ENCODE measurements around the gene OGFOD3. TPM values are rescaled to one million over a fixed set of nuclear protein-coding genes. Genes with fewer than 3 reads are reported as not detected.

The OGFOD3 gene
- total and polyA plus RNA-seq, 9 of the 15 experiments (the other 6 are each of a cell fraction or from before 2014, with no cell fraction given), result 0.69 to 44.7 (median 18.9) TPM

DNA sequence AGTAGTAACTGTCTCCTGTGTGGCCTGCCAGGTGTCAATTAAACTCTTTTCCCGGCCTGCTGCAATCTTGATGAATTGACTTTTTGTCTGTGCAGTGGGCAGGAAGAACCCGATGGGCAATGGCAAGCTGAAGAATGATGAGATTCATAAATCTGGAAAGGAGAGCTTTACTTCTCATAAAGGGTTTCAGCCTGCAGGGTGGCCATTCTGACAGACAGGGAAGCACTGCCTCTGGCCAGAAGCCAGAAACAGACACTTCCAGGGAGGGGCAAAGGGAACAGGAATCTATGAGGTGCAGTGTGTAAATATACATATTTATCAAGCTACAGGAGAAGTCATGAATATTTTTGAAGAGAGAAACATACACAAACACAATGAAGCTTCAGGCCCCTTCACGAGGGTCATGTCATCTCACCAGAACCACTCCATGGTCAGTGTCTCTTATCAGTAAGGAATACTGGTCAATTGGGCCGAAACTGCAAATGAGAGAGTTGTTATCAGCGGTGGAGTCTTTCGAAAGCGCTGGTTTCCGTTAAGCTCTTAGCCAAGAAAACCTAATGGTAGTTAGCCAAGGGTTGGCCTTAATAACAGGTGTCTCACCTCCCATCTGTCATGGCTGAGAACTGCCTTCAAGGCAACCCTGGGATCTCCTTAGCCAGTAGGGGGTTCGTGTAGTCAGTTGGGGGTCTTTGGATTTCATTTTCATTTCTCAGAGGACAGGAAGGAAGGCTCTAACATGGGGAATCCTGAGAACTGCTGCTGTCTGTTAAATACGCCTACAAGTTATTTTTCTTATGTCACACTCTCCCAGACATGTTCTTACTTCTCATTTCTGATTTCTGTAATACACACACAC is 38.9 kb upstream of the OGFOD3 start (continued):
- TF ChIP-seq, protein P1, sequence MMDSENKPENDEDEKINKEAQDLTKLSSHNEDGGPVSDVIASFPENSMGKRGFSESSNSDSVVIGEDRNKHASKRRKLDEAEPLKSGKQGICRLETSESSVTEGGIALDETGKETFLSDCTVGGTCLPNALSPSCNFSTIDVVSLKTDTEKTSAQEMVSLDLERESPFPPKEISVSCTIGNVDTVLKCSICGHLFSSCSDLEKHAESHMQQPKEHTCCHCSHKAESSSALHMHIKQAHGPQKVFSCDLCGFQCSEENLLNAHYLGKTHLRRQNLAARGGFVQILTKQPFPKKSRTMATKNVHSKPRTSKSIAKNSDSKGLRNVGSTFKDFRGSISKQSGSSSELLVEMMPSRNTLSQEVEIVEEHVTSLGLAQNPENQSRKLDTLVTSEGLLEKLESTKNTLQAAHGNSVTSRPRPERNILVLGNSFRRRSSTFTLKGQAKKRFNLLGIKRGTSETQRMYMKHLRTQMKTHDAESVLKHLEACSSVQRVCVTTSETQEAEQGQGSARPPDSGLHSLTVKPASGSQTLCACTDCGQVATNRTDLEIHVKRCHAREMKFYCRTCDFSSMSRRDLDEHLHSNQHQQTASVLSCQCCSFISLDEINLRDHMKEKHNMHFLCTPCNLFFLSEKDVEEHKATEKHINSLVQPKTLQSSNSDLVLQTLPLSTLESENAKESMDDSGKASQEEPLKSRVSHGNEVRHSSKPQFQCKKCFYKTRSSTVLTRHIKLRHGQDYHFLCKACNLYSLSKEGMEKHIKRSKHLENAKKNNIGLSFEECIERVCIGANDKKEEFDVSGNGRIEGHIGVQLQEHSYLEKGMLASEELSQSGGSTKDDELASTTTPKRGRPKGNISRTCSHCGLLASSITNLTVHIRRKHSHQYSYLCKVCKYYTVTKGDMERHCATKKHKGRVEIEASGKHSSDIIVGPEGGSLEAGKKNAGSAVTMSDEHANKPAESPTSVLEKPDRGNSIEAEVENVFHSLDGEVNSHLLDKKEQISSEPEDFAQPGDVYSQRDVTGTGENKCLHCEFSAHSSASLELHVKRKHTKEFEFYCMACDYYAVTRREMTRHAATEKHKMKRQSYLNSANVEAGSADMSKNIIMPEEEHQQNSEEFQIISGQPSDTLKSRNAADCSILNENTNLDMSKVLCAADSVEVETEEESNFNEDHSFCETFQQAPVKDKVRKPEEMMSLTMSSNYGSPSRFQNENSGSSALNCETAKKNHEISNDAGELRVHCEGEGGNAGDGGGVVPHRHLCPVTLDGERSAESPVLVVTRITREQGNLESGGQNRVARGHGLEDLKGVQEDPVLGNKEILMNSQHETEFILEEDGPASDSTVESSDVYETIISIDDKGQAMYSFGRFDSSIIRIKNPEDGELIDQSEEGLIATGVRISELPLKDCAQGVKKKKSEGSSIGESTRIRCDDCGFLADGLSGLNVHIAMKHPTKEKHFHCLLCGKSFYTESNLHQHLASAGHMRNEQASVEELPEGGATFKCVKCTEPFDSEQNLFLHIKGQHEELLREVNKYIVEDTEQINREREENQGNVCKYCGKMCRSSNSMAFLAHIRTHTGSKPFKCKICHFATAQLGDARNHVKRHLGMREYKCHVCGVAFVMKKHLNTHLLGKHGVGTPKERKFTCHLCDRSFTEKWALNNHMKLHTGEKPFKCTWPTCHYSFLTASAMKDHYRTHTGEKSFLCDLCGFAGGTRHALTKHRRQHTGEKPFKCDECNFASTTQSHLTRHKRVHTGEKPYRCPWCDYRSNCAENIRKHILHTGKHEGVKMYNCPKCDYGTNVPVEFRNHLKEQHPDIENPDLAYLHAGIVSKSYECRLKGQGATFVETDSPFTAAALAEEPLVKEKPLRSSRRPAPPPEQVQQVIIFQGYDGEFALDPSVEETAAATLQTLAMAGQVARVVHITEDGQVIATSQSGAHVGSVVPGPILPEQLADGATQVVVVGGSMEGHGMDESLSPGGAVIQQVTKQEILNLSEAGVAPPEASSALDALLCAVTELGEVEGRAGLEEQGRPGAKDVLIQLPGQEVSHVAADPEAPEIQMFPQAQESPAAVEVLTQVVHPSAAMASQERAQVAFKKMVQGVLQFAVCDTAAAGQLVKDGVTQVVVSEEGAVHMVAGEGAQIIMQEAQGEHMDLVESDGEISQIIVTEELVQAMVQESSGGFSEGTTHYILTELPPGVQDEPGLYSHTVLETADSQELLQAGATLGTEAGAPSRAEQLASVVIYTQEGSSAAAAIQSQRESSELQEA (IDR thresholded peaks at IDR 0.05; ENCODE audit: low read depth), result no peak
- TF ChIP-seq EHMT2 (IDR thresholded peaks at IDR 0.05), result peak; percentile 33; the same call in 1 of the 2 replicates
- TF ChIP-seq GATAD2A (IDR thresholded peaks at IDR 0.05), result 0 out of 2 replicates have a peak, but pooled peaks have one; percentile 10
- TF ChIP-seq NFIC (IDR thresholded peaks at IDR 0.05), result peak; percentile 97
- no peak for TF ChIP-seq POLR2AphosphoS5 (IDR thresholded peaks at IDR 0.05; ENCODE audit: control insufficient read depth, insufficient read depth, low read depth, low read length)
- 0 out of 2 replicates have a peak, but pooled peaks have one; percentile 34 for TF ChIP-seq MTA3 (IDR thresholded peaks at IDR 0.05; ENCODE audit: borderline replicate concordance)
- TF ChIP-seq ZNF184 (CRISPR knock-in tag; IDR thresholded peaks at IDR 0.05), result no peak
- no peak for TF ChIP-seq ZBED1 (IDR thresholded peaks at IDR 0.05)
- no peak for TF ChIP-seq ETV5 (CRISPR knock-in tag; IDR thresholded peaks at IDR 0.05; ENCODE audit: low read depth)
- peak; percentile 61; the same call in 1 of the 2 replicates for TF ChIP-seq ARID1B (IDR thresholded peaks at IDR 0.05)
- TF ChIP-seq, protein P2, sequence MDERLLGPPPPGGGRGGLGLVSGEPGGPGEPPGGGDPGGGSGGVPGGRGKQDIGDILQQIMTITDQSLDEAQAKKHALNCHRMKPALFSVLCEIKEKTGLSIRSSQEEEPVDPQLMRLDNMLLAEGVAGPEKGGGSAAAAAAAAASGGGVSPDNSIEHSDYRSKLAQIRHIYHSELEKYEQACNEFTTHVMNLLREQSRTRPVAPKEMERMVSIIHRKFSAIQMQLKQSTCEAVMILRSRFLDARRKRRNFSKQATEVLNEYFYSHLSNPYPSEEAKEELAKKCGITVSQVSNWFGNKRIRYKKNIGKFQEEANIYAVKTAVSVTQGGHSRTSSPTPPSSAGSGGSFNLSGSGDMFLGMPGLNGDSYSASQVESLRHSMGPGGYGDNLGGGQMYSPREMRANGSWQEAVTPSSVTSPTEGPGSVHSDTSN (CRISPR knock-in tag; IDR thresholded peaks at IDR 0.05; ENCODE audit: low read depth), result peak; percentile 40; the same call in 1 of the 2 replicates
- TF ChIP-seq, protein P2 (tag; conservative IDR thresholded peaks at IDR 0.05; ENCODE audit: low read depth), result peak; percentile 56
- no peak for TF ChIP-seq CEBPG (CRISPR knock-in tag; IDR thresholded peaks at IDR 0.05)
- TF ChIP-seq CEBPG (tag; conservative IDR thresholded peaks at IDR 0.05 in 1 of 2, IDR thresholded peaks at IDR 0.05 in 1 of 2), result 0 out of 4 replicates have a peak, but pooled peaks of 1 of the 2 experiments have one; percentile 27
- peak; percentile 74 for TF ChIP-seq FOXM1 (IDR thresholded peaks at IDR 0.05; ENCODE audit: low read depth)
- no peak for TF ChIP-seq FOXM1 (CRISPR knock-in tag; IDR thresholded peaks at IDR 0.05; ENCODE audit: low read depth)
- TF ChIP-seq ZNF175 (CRISPR knock-in tag; IDR thresholded peaks at IDR 0.05; ENCODE audit: low read depth), result peak; percentile 65
- 0 out of 2 replicates have a peak, but pooled peaks have one; percentile 44 for TF ChIP-seq POLR2AphosphoS2 (IDR thresholded peaks at IDR 0.05; ENCODE audit: low read length)
